Fibroblast of skin of left biceps (primary cell): Measurements from ENCODE around the gene SLCO4A1.

Experiments used
- DNase-seq, 2 experiments: peaks; one replicate each; pipeline ENCODE4 v3.0.0-alpha.2; 2013; ENCODE audit warnings: low read depth in 2 of 2

The SLCO4A1 gene

DNA sequence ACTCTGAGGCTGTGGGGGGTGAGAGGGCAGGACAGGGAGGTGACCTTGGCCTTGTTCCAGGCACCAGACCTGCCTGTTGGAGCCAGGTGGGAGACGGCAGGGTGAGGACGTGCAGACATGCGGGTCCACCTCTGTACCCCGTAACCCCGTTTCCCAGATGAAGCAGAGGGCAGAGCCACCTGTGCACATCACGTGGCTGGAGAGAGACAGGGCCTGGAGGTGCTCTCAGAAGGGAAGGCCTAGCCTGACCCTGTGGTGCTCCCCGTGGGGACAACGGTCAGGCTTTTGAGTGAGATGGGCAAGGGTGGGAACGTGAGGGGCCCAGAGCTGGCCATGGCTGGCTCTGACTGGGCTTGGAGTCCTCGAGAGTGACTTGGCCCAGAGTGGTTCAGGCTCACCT lies 72.9 kb downstream of the SLCO4A1 start:
- DNase-seq = no peak

DNA sequence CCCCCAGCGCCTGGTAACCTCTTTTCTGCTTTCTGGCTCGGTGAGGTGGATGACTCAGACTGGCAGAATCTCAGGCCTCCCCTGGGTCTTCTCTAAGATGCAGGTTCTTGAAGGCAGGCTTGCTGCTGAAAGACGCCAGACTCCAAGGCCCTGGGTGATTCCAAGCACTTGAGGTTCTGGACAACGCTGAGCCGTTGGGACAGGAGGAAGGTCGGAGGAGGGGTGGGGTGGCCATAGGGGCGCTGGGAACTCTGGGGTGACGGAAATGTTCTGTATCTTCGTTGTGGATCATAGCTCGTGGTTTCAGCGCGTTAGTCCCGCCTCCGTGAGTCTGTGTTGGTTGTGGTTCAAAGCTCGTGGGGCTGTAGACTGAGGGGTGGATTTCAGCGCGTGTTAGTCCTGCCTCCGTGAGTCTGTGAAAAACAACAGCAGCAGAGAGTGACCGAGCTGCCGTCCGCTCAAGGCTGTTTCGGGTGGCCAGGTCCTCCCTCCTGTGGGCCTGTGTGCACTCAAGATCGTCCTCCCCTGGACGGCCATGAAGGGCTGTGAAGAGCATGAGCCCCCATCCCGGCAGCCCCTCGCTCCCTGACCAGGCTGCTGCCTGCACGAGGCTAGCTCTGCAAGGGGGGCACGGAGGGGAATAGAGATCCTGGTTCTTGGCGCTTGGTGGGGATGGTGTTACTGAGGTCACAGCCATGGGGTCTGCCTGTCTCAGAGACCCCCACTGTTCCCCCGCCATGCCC lies 74.1 kb downstream of the SLCO4A1 start:
- DNase-seq = no peak

DNA sequence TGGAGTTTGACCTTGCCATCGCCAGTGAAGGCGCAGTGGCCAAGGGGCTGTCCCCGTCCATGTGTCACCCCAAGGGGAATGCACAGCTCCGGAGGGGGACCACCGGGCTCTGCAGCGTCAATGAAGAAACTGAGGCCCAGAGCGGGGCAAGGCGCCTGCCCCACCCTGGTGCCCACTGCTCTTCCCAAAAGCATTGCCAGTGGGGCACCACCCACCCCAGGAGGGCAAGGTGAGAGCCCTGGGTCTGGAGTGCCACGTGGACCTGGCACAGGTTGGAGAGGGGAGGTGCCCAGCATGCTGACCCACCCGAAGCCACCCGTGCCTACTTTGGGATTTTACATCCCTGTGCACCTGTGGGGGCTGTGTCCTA lies 74.6 kb downstream of the SLCO4A1 start:
- DNase-seq = no peak

DNA sequence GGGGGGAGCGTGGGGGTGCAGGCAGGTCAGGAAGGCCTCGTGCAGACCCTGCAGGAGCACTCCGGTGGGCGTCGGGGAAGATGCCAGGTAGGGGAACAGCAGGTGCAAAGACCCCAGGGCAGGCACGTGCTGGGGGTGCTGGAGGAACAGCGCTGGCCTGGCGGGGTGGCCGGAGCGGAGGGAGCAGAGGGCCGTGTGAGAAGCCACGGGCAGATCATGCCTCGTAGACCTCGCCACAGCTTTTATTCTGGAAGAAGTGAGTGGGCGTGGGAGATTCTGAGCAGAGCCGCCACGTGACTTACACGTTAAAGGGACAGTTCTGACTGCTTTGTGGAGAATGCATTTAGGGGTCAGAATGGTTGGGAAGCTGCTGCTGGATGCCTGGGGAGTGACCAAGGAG lies 75.6 kb downstream of the SLCO4A1 start:
- DNase-seq = no peak

DNA sequence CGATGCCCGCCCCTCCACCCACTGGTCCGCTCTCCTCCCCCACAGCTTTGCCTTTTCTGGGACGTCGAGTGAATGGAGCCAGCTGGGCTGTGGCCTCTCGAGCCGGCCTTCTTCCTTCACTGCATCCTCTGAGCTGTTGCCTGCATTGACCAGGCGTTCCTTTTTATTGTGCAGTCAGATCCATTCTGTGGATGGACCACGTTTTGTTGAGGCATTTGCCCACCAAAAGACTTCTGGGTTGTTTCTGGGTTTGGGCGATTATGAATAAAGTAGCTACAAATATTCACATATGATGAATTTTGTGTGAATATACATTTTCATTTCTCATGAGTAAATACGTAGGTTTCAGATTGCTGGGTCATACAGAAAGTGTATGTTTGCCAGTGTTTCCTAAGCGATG lies 76.2 kb downstream of the SLCO4A1 start:
- DNase-seq = no peak

DNA sequence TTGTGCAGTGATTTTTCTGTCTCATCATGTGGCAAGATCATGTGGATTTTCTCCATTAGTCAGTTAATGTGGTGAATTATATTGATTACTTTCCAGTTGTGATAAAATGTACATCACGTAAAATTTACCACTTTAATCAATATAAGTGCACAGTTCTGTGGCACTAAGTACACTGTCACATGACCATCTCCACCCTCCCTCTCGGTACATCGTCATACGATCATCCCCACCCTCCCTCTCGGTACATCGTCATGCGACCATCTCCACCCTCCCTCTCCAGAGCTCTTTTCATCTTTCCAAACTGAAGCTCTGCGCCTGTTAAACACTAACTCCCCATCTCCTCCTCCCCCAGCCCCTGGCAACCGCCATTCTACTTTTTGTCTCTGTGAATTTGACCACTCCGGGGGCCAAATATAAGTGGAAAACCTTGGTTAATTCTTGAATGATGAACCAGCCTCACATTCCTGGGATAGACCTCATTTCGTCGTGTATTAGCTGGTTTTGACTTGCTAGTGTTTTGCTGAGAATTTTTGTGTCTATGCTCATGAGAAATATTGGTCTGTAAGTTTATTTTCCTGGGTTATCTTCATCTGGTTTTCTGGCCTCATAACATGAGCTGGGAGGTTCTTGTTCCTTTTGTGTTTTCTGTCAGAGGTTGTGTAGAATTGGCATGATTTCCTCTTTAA lies 77.1 kb downstream of the SLCO4A1 start:
- DNase-seq = no peak
